ENCODE data around the gene SDF2.

The SDF2 gene

GRCh38 chr17:28661635-28662526, at the start of gene SDF2, which contains the start of gene SUPT6H:
SDF2 (minus strand) TSS chr17:28661906; CDS start chr17:28661876, 30 bp downstream.
SUPT6H (plus strand) TSS chr17:28662205; CDS start chr17:28673402, 11,197 bp downstream.
- peak; percentile 92 to 96 (median 94) for DNase-seq (ENCODE audit: low read depth in 4 of 4, low spot score in 1 of 4)

DNA sequence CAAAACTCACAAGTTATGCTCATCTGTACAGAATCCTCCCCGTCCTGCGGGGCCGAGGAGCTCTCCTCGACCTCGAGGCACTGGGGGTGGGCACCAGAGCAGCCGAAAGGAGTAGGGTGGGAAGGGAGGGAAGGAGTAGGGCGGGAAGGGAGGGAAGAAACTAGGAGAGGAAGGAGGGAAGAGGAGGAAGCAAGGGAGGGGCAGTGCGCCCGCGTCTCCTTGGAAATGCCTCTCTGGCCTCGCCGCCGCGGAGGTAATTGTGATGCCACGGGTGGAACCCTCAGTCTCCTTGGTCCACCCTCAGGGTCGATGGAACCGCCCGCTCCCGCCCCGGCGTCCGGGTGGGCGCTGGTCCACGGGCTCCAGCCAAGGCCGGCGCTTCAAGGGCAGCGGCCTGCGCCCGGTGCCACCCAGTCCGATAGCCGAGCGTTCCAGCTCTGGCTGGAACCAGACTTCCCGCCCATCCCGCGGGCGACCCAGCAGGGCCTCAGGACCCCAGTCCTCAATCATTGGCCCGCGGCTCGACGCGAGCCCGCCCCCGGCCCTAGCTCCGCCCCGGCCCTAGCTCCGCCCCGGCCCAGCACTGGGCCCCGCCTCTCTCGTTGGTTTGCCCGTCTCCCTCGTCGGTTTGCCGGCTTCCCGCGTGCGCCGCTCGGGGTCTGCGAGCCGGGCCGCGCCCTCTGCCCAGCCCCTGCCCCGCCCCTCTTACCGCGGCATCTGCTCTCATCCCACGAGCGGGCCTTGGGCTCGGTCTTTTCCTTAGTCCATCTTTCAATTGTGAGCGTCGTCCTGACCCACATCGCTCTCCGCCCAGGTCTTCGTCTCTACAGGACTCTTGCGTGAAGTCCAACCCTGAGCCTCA, 49.4 kb upstream of the SDF2 start:
- DNase-seq (ENCODE audit: low read depth in 4 of 4, low spot score in 1 of 4) = peak; percentile 71 to 89 (median 78)

GRCh38 chr17:28707339-28707720, 45.6 kb upstream of the SDF2 start:
- no peak for DNase-seq (ENCODE audit: low read depth in 4 of 4, low spot score in 1 of 4)

GRCh38 chr17:28706471-28707338, 45.0 kb upstream of the SDF2 start:
- DNase-seq (ENCODE audit: low read depth in 4 of 4, low spot score in 1 of 4) = no peak

- no peak for DNase-seq (ENCODE audit: low read depth in 4 of 4, low spot score in 1 of 4)
These were observed 44.1 kb upstream of the SDF2 start for GRCh38 chr17:28705728-28706334.

DNA sequence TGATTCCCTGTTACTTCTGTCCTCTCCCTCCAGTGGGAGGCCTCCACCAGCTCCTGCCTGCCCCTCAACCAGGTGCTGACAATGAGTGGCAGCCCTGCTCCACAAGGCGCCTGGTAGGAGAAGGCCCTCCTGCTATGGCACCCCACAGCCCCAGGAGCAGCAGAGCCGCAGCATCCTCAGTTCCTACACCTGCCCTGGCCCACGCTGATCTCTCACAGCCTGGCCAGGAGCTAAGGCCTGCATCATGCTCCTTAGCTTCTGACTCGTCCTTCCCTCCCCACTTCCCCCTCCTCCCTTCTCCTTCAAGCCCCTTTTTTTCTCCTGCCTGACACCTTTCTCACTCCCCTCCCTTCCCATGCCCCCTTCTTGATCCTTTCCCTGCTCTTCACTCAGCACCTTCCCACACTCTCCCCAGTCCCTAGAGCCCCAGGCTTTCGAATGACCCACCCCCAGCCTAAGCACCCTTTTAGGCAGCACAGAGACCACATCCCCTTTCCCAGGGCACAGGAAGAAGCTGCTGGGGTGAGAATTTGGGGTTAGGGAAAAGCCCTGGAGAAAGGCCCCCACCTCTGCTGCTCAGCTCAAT, 43.5 kb upstream of the SDF2 start:
- DNase-seq (ENCODE audit: low read depth in 4 of 4, low spot score in 1 of 4) = no peak

- DNase-seq (ENCODE audit: low read depth in 4 of 4, low spot score in 1 of 4) = no peak
These were observed 42.6 kb upstream of the SDF2 start for GRCh38 chr17:28704219-28704858.

GRCh38 chr17:28703552-28704218, 42.0 kb upstream of the SDF2 start:
- no peak for DNase-seq (ENCODE audit: low read depth in 4 of 4, low spot score in 1 of 4)

DNA sequence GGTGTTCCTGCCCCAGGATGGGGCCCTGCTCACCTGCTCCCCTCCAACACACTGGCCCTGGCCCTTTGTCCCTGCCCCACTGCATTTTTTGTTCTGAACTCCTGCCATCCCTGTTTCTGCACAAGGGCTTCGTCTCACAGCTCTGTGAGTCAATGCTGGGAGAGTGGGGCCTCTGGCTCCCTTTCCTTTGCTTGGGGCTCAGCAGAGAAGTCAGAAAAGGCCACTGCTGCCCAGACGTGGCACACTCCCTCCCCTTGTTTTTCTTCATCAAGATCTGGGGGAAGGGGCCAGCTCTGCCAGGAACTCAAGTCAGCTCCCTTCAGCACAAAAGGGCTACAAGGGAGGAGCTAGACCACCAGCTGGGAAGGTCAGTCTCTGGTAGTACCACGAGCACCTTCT, 41.0 kb upstream of the SDF2 start:
- DNase-seq (ENCODE audit: low read depth in 4 of 4, low spot score in 1 of 4) = no peak

GRCh38 chr17:28702026-28702751, 40.5 kb upstream of the SDF2 start:
- no peak for DNase-seq (ENCODE audit: low read depth in 4 of 4, low spot score in 1 of 4)

- DNase-seq (ENCODE audit: low read depth in 4 of 4, low spot score in 1 of 4) = no peak
These were observed 39.3 kb upstream of the SDF2 start for GRCh38 chr17:28700830-28701492.

GRCh38 chr17:28700278-28700677, 38.6 kb upstream of the SDF2 start:
- no peak for DNase-seq (ENCODE audit: low read depth in 4 of 4, low spot score in 1 of 4)

DNA sequence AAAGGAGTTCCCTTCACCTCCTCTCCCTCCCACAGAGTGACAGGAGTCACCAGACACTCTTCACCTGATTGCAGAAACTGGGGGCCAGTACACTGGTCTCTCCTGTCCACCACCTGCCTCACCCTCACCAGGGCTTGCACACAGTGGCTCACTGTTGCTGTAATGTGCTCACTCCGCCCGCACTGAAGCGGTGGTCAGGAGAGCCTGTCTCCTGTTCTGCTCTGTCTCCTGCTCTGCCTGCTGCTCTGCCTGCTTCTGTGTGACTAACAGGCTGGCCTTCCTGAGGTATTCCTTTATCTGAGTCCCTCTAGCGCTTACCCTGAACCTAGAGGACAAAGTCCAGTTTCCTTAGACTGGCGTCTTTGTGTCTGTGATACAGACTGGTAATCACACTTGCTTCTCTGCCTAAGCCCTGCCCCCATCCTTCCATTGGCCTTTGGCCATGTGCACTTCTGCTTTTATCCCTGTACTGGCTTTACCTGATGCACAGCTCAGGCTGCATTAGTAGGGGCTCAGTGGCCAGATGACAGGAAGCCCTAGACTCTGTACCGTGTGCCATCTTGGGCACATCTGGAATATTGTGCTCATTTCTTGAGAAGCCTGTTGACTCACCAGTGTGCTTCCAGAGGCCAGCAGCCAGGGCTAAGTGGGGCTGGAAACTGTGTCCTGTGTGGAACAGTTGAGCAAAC, 36.7 kb upstream of the SDF2 start:
- no peak for DNase-seq (ENCODE audit: low read depth in 4 of 4, low spot score in 1 of 4)

- no peak for DNase-seq (ENCODE audit: low read depth in 4 of 4, low spot score in 1 of 4)
These were observed 32.2 kb upstream of the SDF2 start for GRCh38 chr17:28693869-28694268.

DNA sequence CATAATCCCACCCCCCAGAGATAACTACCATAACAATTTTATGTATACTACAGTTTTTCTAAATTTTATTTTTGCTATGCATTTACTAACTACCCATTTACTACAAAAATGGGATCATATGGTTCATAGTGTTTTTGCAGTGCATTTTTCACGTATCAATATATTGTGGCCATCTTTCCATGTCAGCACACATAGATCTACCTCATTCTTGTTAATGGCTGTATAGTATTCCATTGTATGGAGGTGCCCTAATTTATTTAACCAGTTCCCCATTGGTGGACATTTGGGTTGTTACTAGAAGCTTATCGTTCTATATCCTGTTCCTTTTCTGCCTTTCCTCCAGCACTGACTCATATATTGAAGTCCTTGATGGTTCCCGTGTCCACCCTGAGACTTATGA, 27.3 kb upstream of the SDF2 start:
- no peak for DNase-seq (ENCODE audit: low read depth in 4 of 4, low spot score in 1 of 4)

- DNase-seq (ENCODE audit: low read depth in 4 of 4, low spot score in 1 of 4) = no peak
These were observed 26.8 kb upstream of the SDF2 start for GRCh38 chr17:28688481-28688880.

DNA sequence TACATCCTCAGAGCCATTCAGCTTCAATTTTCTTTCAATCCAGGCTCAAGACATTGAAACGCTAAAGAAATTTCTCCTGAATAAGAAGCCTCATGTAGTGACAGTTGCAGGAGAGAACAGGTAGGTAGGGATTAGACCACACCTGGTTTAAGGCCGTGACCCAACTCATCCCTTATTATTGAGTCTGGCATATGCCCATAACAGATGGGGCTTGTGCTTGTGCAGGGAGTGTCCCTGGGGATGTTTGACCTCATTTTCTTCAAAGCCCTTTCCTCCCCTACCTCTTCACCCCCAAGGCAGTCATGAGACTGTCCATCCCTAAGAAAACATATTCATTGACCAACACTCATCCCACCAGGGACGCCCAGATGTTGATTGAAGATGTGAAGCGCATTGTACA, 24.6 kb upstream of the SDF2 start:
- DNase-seq (ENCODE audit: low read depth in 4 of 4, low spot score in 1 of 4) = no peak

All from stimulated activated CD4-positive, alpha-beta T cell treated with anti-CD3 and anti-CD28 coated beads, Interleukin-1b, Interleukin-23, amount 100 ng/mL, for 24 hours (primary cell).